Activated CD8-positive, alpha-beta memory T cell treated with anti-CD3 and anti-CD28 coated beads, Interleukin-2, amount 50 U/mL, for 1 hour (primary cell): ENCODE measurements around the gene RAI14.
"Not testable (repeated sequence)": the region's sequence is repeated elsewhere in the genome, so short reads cannot be mapped to it uniquely, and the experiment has no call there.

Source experiments
- DNase-seq: peaks from one replicate; pipeline ENCODE4 v3.0.0-alpha.2; 2020; ENCODE audit errors: extremely low read depth

The RAI14 gene

GRCh38 chr5:34820593-34820992 lies 164.5 kb downstream of the RAI14 start:
- DNase-seq, result no peak

GRCh38 chr5:34822956-34823715 lies 167.0 kb downstream of the RAI14 start:
- DNase-seq, result no peak

- no peak for DNase-seq
These were observed 170.2 kb downstream of the RAI14 start for GRCh38 chr5:34826347-34826746.

- no peak for DNase-seq
These were observed 171.7 kb downstream of the RAI14 start for GRCh38 chr5:34827588-34828506.

- not testable (repeated sequence) for DNase-seq
These were observed 174.7 kb downstream of the RAI14 start for GRCh38 chr5:34830827-34831226.

GRCh38 chr5:34831303-34831702 lies 175.2 kb downstream of the RAI14 start:
- no peak for DNase-seq

GRCh38 chr5:34832568-34832967 lies 176.4 kb downstream of the RAI14 start:
- no peak for DNase-seq

- DNase-seq, result no peak
These were observed 177.0 kb downstream of the RAI14 start for GRCh38 chr5:34833090-34833489.

- DNase-seq, result no peak
These were observed 178.1 kb downstream of the RAI14 start for GRCh38 chr5:34833976-34834793.

GRCh38 chr5:34834794-34835089 lies 178.6 kb downstream of the RAI14 start:
- DNase-seq, result no peak

GRCh38 chr5:34835664-34836063 lies 179.5 kb downstream of the RAI14 start:
- DNase-seq, result no peak

- DNase-seq, result peak; percentile 87
These were observed 182.9 kb downstream of the RAI14 start, which contains the start of gene TTC23L for GRCh38 chr5:34838785-34839714. Gene TTC23L (plus strand): TSS chr5:34839164. CDS start chr5:34840672, 1,508 bp downstream.

GRCh38 chr5:34841816-34842215 lies 185.7 kb downstream of the RAI14 start:
- no peak for DNase-seq

- no peak for DNase-seq
These were observed 186.4 kb downstream of the RAI14 start for GRCh38 chr5:34842554-34842953.

GRCh38 chr5:34843497-34843896 lies 187.4 kb downstream of the RAI14 start:
- DNase-seq, result no peak

- no peak for DNase-seq
These were observed 188.0 kb downstream of the RAI14 start for GRCh38 chr5:34844106-34844505.

- no peak for DNase-seq
These were observed 188.9 kb downstream of the RAI14 start for GRCh38 chr5:34844999-34845398.

- DNase-seq, result no peak
These were observed 190.9 kb downstream of the RAI14 start for GRCh38 chr5:34847056-34847455.

- DNase-seq, result no peak
These were observed 191.4 kb downstream of the RAI14 start for GRCh38 chr5:34847552-34847951.

- no peak for DNase-seq
These were observed 192.1 kb downstream of the RAI14 start for GRCh38 chr5:34848230-34848629.

GRCh38 chr5:34849253-34849652 lies 193.1 kb downstream of the RAI14 start:
- DNase-seq, result no peak
